WTC11 (cell line): ENCODE measurements around the gene GALNT5. TPM values are rescaled to one million over a fixed set of nuclear protein-coding genes. Genes with fewer than 3 reads are reported as not detected.

Source experiments
- ATAC-seq: fragments of 200-7000 bp; cut with Tn5 transposase; 2 replicates; pipeline ENCODE4 v1.10.0; 2021; ENCODE audit warnings: mild to moderate bottlenecking, moderate library complexity
- CTCF ChIA-PET: fragments of 300-600 bp; sonication (Branson Sonifier 250); formaldehyde crosslinking; loops from one replicate; lab custom pipeline; 2021; ENCODE audit warnings: antibody characterized with exemption; lab: Charles Lee
- POLR2A ChIA-PET: fragments of 350-600 bp; sonication (Branson Sonifier 250); formaldehyde crosslinking; loops from one replicate; lab custom pipeline; 2021; ENCODE audit warnings: antibody characterized with exemption; lab: Charles Lee
- DNase-seq: peaks from one replicate; pipeline ENCODE4 v3.0.0; 2021; ENCODE audit warnings: low spot score
- H3K27ac Mint-ChIP-seq: 2 replicates; pipeline ENCODE4 v1.8.0; 2021; ENCODE audit warnings: mixed read lengths
- H3K27me3 Mint-ChIP-seq: 2 replicates; pipeline ENCODE4 v1.8.0; 2021; ENCODE audit warnings: low read depth, mild to moderate bottlenecking, moderate library complexity, mixed read lengths
- H3K36me3 Mint-ChIP-seq: 2 replicates; pipeline ENCODE4 v1.8.0; 2021; ENCODE audit warnings: mixed read lengths
- H3K4me1 Mint-ChIP-seq: 2 replicates; pipeline ENCODE4 v1.8.0; 2022; ENCODE audit warnings: mixed read lengths
- H3K4me3 Mint-ChIP-seq: 2 replicates; pipeline ENCODE4 v1.8.0; 2021; ENCODE audit warnings: mild to moderate bottlenecking, moderate library complexity, mixed read lengths
- H3K9me3 Mint-ChIP-seq: 2 replicates; pipeline ENCODE4 v1.8.0; 2021; ENCODE audit warnings: mixed read lengths
- ATF1 ChIP-seq: sonication (generic); formaldehyde crosslinking; IDR thresholded peaks from 2 replicates; pipeline ENCODE4 v1.8.1; 2023; ENCODE audit warnings: mild to moderate bottlenecking, moderate library complexity, missing genetic modification reagents
- CDX4 ChIP-seq: fragments of 250-450 bp; sonication (Bioruptor Pico); IDR thresholded peaks from 2 replicates; pipeline ENCODE4 v1.9.0; 2021; ENCODE audit warnings: moderate library complexity, mild to moderate bottlenecking, inconsistent platforms, borderline replicate concordance
- E2F1 ChIP-seq: sonication (generic); formaldehyde crosslinking; IDR thresholded peaks from 2 replicates; pipeline ENCODE4 v1.8.0; 2022; ENCODE audit warnings: mild to moderate bottlenecking, missing genetic modification reagents
- E2F5 ChIP-seq: sonication (generic); formaldehyde crosslinking; IDR thresholded peaks from 2 replicates; pipeline ENCODE4 v1.8.1; 2022; ENCODE audit warnings: mild to moderate bottlenecking, moderate library complexity, missing genetic modification reagents
- FOXK1 ChIP-seq: sonication (generic); formaldehyde crosslinking; IDR thresholded peaks from 2 replicates; pipeline ENCODE4 v1.8.0; 2022; ENCODE audit warnings: mild to moderate bottlenecking, moderate library complexity, missing genetic modification reagents
- GTF2I ChIP-seq: fragments of 250-450 bp; sonication (Bioruptor Pico); conservative IDR thresholded peaks from 2 replicates; pipeline ENCODE4 v1.4.0; 2021; ENCODE audit warnings: mild to moderate bottlenecking
- IRF2 ChIP-seq: sonication (generic); formaldehyde crosslinking; IDR thresholded peaks from 2 replicates; pipeline ENCODE4 v1.8.0; 2022; ENCODE audit warnings: low read depth, missing genetic modification reagents, borderline replicate concordance
- NFATC4 ChIP-seq: fragments of 250-450 bp; sonication (Bioruptor Pico); IDR thresholded peaks from 2 replicates; pipeline ENCODE4 v1.9.0; 2021; ENCODE audit warnings: mild to moderate bottlenecking
- NR3C1 ChIP-seq: sonication (generic); formaldehyde crosslinking; conservative IDR thresholded peaks from 2 replicates; pipeline ENCODE4 v1.8.1; 2023; ENCODE audit warnings: low read depth, mild to moderate bottlenecking, missing genetic modification reagents
- TEAD4 ChIP-seq: sonication (generic); formaldehyde crosslinking; IDR thresholded peaks from 2 replicates; pipeline ENCODE4 v1.8.0; 2022; ENCODE audit warnings: mild to moderate bottlenecking, missing genetic modification reagents
- TP53 ChIP-seq: sonication (generic); formaldehyde crosslinking; IDR thresholded peaks from 2 replicates; pipeline ENCODE4 v1.8.1; 2023; ENCODE audit warnings: mild to moderate bottlenecking, missing genetic modification reagents
- ZBTB21 ChIP-seq: sonication (generic); formaldehyde crosslinking; IDR thresholded peaks from 2 replicates; pipeline ENCODE4 v1.8.1; 2023; ENCODE audit warnings: mild to moderate bottlenecking, missing genetic modification reagents, borderline replicate concordance
- ZNF219 ChIP-seq: sonication (generic); formaldehyde crosslinking; IDR thresholded peaks from 2 replicates; pipeline ENCODE4 v1.8.0; 2023; ENCODE audit warnings: missing genetic modification reagents, mild to moderate bottlenecking, borderline replicate concordance
- ZNF263 ChIP-seq: sonication (generic); formaldehyde crosslinking; IDR thresholded peaks from 2 replicates; pipeline ENCODE4 v1.8.1; 2022; ENCODE audit warnings: low read depth, mild to moderate bottlenecking, moderate library complexity, missing genetic modification reagents
- ZNF416 ChIP-seq: fragments of 250-450 bp; sonication (Bioruptor Pico); IDR thresholded peaks from 2 replicates; pipeline ENCODE4 v1.9.0; 2021; ENCODE audit warnings: mild to moderate bottlenecking, inconsistent platforms
- ZNF423 ChIP-seq: fragments of 250-450 bp; sonication (Bioruptor Pico); IDR thresholded peaks from 2 replicates; pipeline ENCODE4 v2.1.2; 2022; ENCODE audit warnings: mild to moderate bottlenecking, moderate library complexity
- ZNF425 ChIP-seq: fragments of 250-450 bp; sonication (Bioruptor Pico); conservative IDR thresholded peaks from 2 replicates; pipeline ENCODE4 v1.9.0; 2021; ENCODE audit warnings: mild to moderate bottlenecking
- ZNF671 ChIP-seq: fragments of 250-450 bp; sonication (Bioruptor Pico); IDR thresholded peaks from 2 replicates; pipeline ENCODE4 v1.8.0; 2021; ENCODE audit warnings: mild to moderate bottlenecking
- total RNA-seq: library from RNA; stranded (reverse); gene quantifications from 3 replicates; pipeline ENCODE4 v1.2.3, GENCODE V29; 2021

GALNT5 gene
- total RNA-seq, 1 experiment from 2014 or later, result 0.17 TPM

- TF ChIP-seq ZNF263 (CRISPR knock-in tag) (no peak), ZNF219 (CRISPR knock-in tag) (no peak)
- TF ChIP-seq, all 79 proteins: peak for 0
These were observed 61.4 kb downstream of the GALNT5 start (continued) for GRCh38 chr2:157318884-157319283.

- TF ChIP-seq ATF1 (CRISPR knock-in tag) (no peak), GTF2I (CRISPR knock-in tag) (no peak), FOXK1 (CRISPR knock-in tag) (no peak), ZNF425 (CRISPR knock-in tag) (no peak)
- DNase-seq, result no peak
- H3K9me3 Mint-ChIP-seq, result no peaks in the 10 kb centered on the region
- POLR2A ChIA-PET, result no interaction called here
- H3K4me1 Mint-ChIP-seq, result peaks cover 44% of the 10 kb centered on the region
- no peak for ATAC-seq
- H3K36me3 Mint-ChIP-seq, result no peaks in the 10 kb centered on the region
- H3K27me3 Mint-ChIP-seq, result no peaks in the 10 kb centered on the region
- no peak overlapping the region for H3K27ac Mint-ChIP-seq
- H3K4me3 Mint-ChIP-seq, result no peak overlapping the region
- CTCF ChIA-PET, result interaction anchor here (1.7 to 2.3 kb wide), 2 partner anchors 13 to 16 kb away, joined by 5 to 15 read pairs; no protein-coding TSS in a partner anchor
These were observed 62.3 kb downstream of the GALNT5 start for GRCh38 chr2:157319795-157320194.

- CTCF ChIA-PET, result interaction anchor here (1.1 kb wide), 1 partner anchor 16 kb away, joined by 3 read pairs; no protein-coding TSS in a partner anchor
- no peak for TF ChIP-seq CDX4 (CRISPR knock-in tag)
- no peak for TF ChIP-seq E2F1
- no peak for TF ChIP-seq NR3C1 (CRISPR knock-in tag)
- TF ChIP-seq, all 79 proteins: peak for 0
- no peaks in the 10 kb centered on the region for H3K27me3 Mint-ChIP-seq
- peaks cover 42% of the 10 kb centered on the region for H3K4me1 Mint-ChIP-seq
- no peak for ATAC-seq
- POLR2A ChIA-PET, result no interaction called here
- DNase-seq, result no peak
- H3K36me3 Mint-ChIP-seq, result no peaks in the 10 kb centered on the region
- H3K27ac Mint-ChIP-seq, result no peak overlapping the region
- no peaks in the 10 kb centered on the region for H3K9me3 Mint-ChIP-seq
- H3K4me3 Mint-ChIP-seq, result no peak overlapping the region
These were observed 62.9 kb downstream of the GALNT5 start for GRCh38 chr2:157320409-157320808.

GRCh38 chr2:157321466-157321865 lies 64.0 kb downstream of the GALNT5 start:
- CTCF ChIA-PET, result interaction anchor here (1.1 to 1.3 kb wide), 2 partner anchors 15 to 19 kb away, joined by 3 to 4 read pairs; no protein-coding TSS in a partner anchor
- Mint-ChIP-seq H3K27me3 (no peaks in the 10 kb centered on the region), H3K4me1 (peaks cover 42% of the 10 kb centered on the region)

More at GRCh38 chr2:157321466-157321865, 64.0 kb downstream of the GALNT5 start:
- POLR2A ChIA-PET, result no interaction called here
- Mint-ChIP-seq H3K27ac (no peak overlapping the region), H3K9me3 (no peaks in the 10 kb centered on the region), H3K36me3 (no peaks in the 10 kb centered on the region), H3K4me3 (no peak overlapping the region)
- DNase-seq (no peak), ATAC-seq (no peak)
- TF ChIP-seq ZBTB21 (CRISPR knock-in tag), result no peak
- TF ChIP-seq ZNF423 (CRISPR knock-in tag), result no peak
- no peak for TF ChIP-seq NFATC4 (CRISPR knock-in tag)
- no peak for TF ChIP-seq E2F5 (CRISPR knock-in tag)
- no peak for TF ChIP-seq IRF2
- no peak for TF ChIP-seq ZNF219 (CRISPR knock-in tag)
- no peak for TF ChIP-seq TP53
- no peak for TF ChIP-seq TEAD4 (CRISPR knock-in tag)
- no peak for TF ChIP-seq ZNF416 (CRISPR knock-in tag)
- no peak for TF ChIP-seq ZNF671
